WI38 (cell line): ENCODE results near the gene ACTG1.

Source experiments
- H3K4me3 ChIP-seq: 2 replicates; pipeline ENCODE4 v1.5.1; 2011; ENCODE audit warnings: low read depth, mild to moderate bottlenecking, control low read depth, low read length
- CTCF ChIP-seq: IDR thresholded peaks from 2 replicates; pipeline ENCODE4 v1.5.1; 2012; ENCODE audit warnings: low read depth, mild to moderate bottlenecking, control low read depth, low read length

Gene ACTG1

GRCh38 chr17:81468111-81468769 lies 44.4 kb downstream of the ACTG1 start:
- H3K4me3 ChIP-seq = no peak overlapping the region
- TF ChIP-seq CTCF = no peak

- no peak overlapping the region for H3K4me3 ChIP-seq
- no peak for TF ChIP-seq CTCF
These were observed 45.8 kb downstream of the ACTG1 start for GRCh38 chr17:81466564-81467472.

GRCh38 chr17:81465910-81466309 lies 46.7 kb downstream of the ACTG1 start:
- no peak for TF ChIP-seq CTCF
- H3K4me3 ChIP-seq = no peak overlapping the region

GRCh38 chr17:81464586-81464985 lies 48.0 kb downstream of the ACTG1 start:
- no peak for TF ChIP-seq CTCF
- no peak overlapping the region for H3K4me3 ChIP-seq

GRCh38 chr17:81463506-81463905 lies 49.1 kb downstream of the ACTG1 start:
- H3K4me3 ChIP-seq = no peak overlapping the region
- no peak for TF ChIP-seq CTCF

- no peak overlapping the region for H3K4me3 ChIP-seq
These were observed 50.0 kb downstream of the ACTG1 start for GRCh38 chr17:81462506-81463125.

More at GRCh38 chr17:81462506-81463125, 50.0 kb downstream of the ACTG1 start:
- TF ChIP-seq CTCF = no peak
